Measurements from ENCODE around the gene RIMKLA.
A peak's percentile ranks its signal among the peaks of the same experiment; 100 is the strongest.

RIMKLA gene

DNA sequence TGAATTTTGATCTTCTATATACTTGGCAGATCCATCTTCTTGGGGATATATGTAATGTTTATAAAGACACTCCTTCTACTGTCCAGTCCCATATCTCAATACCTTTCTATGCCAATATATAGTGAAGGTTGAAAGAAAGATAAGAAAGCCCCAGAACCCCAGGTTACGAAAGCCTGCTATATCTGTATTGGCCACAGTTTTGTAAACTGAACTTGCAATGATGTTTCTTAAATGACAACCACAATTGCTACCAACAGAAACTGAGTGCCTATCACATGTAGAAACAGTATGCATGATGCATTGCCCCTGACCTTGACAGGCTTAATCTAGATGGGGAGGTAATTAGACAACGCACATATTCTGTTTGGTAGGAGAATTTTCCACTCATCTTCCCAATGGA, 7.8 kb upstream of the RIMKLA start:
- no peak for DNase-seq (ENCODE audit: low read depth)

DNA sequence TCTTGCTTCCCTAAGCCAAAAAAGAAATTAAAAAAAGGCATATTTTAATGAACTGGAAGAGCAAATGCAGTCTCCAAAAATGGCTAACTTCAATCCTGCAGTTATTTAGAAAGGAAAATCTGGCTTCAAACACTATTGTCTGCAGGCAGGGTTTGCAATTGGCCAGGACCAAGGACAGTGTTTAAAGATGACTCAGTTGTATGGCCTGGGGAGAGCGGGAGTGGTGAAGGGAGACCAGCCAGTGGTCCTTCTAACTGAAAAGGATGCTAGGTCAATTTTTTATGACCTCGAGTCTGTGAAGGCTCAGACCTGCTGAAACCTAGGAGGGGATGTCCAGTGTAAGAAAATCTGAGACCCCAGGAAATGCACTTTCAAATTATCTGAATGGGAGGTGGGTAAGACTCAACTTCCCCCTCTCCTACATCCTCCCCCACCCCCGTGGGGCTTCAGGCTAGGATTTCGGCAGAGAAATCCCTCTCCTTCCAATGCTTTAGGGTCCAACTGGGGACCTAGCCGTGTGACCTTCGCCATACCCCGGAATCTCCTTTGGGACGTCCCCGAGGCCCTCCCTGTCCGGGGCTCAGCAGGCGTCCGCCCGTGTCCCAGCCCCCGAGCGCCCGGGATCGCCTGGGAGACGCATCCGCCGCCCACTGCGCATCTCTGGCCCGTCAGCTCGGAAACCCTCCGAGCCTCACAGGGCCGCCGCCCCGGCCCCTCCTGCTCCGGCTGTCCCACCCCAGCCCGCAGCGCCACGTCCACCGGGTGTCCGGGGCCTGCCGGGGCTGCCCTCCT, 602 bp upstream of the RIMKLA start:
- DNase-seq (ENCODE audit: low read depth): peak; percentile 4

DNA sequence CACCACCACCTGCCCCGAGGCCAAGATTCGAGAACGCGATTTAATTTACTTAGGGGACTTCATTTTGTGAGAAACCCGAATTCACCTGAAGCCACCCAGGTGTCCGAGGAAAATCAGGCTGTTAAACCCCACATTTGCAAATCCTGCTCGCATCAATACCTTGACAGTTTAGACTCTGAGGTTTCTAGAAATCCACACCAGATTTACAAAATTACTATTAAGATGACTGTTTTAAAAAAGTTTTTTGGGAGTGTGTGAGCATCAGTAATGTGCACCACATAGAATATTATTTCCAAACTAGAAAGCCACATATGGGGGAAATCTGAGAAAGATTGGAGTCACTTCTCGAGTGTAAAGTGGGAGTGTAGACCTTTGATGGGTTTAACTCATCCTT, 685 bp downstream of the RIMKLA start:
- DNase-seq (ENCODE audit: low read depth): no peak

GRCh38 chr1:42385283-42385682, 4.7 kb downstream of the RIMKLA start:
- DNase-seq (ENCODE audit: low read depth): no peak

DNA sequence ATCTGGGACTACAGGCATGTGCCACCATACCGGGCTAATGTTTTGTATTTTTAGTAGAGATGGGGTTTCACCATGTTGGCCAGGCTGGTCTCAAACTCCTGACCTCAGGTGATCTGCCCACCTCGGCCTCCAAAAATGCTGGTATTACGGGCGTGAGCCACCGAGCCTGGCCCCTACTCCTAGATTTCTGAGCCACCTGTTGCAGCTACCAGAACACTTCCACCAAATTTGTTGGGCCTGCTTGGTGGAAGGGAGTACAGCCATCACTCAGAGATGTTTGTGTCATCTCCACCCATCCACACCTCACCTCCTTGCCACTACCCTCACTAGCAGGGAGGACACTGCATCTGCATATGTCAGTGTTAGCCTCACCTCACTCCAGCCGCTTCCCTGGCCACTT, 5.5 kb downstream of the RIMKLA start:
- no peak for DNase-seq (ENCODE audit: low read depth)

- no peak for DNase-seq (ENCODE audit: low read depth)
Observed at GRCh38 chr1:42392255-42392654, 11.7 kb downstream of the RIMKLA start.

- no peak for DNase-seq (ENCODE audit: low read depth)
Observed at GRCh38 chr1:42392967-42393848, 12.6 kb downstream of the RIMKLA start.

- DNase-seq (ENCODE audit: low read depth): no peak
Observed at GRCh38 chr1:42399315-42400100, 18.9 kb downstream of the RIMKLA start.

DNA sequence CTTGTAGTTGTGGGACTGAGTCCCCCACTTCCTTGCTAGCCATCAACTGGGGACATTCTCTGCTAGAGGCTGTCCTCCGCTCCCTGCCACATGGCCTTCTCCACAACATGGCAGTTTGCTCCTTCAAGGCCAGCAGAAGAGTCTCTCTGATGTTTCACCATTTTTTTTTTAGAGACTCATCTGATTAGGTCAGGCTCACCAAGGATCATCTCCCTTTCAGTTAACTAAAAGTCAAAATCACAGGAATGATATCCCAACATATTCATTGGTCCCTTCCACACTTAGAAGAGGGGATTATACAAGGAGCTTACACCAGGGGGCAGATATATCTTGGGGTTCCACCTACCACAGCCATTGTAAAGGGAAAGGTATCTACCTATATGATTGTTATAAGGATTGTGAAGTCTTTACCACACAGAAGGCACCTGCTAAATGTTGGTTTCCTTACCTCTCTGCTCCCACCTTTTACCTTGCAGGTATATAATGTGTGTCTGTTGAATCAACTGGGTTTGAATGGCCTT, 23.3 kb downstream of the RIMKLA start:
- no peak for DNase-seq (ENCODE audit: low read depth)

DNA sequence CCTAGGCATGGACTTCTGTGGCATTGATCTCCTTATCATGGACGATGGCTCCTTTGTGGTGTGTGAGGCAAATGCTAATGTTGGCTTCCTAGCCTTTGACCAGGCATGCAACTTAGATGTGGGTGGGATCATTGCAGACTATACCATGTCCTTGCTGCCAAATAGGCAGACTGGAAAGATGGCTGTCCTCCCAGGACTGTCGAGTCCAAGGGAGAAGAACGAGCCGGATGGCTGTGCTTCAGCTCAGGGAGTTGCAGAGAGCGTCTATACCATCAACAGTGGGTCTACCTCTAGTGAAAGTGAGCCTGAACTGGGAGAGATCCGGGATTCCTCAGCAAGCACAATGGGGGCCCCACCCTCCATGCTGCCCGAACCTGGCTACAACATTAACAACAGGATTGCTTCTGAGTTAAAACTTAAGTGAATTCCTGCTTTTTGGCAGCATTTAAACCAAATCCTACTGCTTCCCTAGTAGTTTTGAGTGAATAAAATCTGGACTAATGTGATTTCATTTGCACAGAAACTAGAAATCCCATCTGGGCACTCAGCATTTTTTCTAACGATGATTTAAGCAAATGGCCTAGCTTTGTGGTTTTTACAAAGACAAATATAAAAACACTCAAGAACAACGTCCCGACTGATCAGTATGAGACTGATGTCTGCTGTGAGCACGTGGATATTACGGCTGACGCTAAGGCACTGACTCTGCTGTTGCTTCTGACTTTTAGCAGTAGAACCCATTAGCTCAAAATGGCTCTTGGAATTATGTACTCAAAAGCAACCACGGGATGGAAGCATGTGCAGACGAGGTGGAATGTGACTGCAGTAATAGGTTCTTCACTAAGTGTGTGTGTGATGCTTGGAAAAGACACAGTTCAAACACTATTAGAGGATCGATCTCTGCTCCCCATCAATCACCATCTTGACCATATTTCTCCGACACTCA, 34.2 kb downstream of the RIMKLA start:
- no peak for DNase-seq (ENCODE audit: low read depth)

DNA sequence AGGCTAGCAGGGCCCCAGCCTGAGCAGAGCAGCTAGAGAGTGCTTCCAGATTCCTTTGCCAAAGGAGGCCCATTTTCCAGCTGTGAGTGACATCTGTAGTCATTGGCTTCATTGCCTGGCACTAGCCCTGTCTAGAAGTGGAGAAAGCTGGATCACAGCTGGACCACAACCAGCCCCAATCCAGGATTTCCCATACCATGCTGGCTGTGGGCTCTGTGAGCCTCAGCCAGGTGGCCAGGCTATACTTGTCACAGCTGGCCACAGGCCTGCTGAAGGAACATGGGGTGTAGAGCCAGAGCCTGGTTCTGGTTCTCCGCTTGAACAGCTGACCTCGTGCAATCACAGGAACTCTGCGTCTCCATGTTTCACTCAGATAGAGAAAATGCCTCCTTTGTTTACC, 36.6 kb downstream of the RIMKLA start:
- DNase-seq (ENCODE audit: low read depth): no peak

DNA sequence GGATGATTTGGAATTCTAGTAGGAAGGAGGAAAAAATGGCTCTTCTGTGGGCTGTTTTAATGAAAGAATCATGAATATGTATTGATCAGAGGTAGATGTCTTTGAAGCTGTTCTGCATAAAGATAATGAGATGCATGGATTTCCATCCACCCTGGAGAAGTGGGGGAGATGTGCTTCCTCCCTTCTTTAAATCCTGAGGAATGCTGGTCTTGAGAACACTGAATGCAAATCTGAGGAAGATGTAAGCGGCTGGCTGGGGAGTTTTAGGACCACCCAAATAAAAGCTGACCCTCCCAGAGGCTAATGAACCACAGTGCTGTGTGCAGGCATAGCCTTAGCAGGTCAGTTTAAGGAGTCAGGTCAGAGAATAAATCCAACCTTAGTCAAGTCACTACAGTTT, 37.9 kb downstream of the RIMKLA start:
- no peak for DNase-seq (ENCODE audit: low read depth)

DNA sequence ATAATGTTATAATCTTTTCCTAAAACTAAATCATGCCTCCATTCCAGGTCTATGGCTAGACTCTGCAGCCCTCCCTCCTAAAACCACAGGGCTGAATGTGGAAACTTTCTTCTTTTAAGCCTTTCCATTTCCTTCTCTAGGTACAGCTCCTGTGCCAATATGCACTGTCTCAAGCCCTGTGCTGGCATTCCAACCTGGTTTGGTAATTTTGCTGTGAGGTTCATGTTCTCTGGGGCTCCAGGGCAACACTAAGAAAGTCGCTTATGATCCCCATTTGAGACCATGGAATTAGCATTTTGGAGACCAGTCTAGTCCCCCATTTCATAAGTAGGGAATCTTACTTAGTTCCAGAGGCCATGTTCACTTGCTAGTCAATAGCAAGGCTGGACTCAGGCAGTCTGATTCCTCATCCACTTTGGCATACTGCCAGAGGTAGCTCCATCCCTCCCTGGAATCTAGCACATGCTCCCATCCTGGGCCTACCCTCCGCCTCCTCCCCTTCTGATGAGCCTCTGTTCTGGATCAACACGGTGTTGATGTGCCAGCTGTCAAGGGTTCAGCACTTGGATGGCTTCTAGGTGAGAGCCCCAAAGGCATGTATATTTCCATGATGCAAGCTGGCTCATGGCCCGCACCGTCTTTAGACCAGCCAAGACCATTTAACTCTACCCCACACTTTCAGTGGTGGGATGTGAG, 38.7 kb downstream of the RIMKLA start:
- no peak for DNase-seq (ENCODE audit: low read depth)

- DNase-seq (ENCODE audit: low read depth): no peak
Observed at GRCh38 chr1:42420121-42420520, 39.5 kb downstream of the RIMKLA start.

DNA sequence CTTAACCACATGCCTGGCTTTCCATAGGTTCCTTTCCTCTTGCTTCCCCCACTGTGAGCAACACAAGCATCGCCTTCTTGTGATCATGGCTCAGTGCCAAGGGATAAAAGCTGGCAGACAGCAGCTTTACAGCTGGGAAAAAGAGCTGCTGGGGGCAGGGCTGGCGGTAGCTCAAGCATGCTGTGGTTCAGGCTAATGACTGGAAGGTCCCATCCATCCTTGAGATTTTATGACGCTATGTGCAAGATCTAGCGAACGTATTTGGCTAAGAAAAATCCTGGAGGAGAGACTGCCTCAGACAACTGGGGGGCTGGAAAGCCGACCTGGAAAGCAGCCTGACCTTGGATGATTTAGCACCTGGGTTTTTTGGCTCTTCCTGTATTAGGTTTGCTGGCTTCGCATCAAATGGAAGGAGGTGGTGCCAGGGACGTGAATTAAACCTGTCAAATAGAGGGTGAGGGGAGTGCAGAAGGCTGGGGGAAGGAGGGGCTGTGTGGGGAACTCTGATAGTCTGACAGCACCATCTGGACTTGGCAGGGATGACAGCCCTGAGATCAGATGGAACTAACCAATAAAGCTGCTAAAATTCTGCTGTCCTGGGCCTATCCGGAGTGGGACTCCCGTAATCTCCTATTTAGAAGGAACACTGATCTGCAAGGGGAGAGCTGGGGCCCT, 40.5 kb downstream of the RIMKLA start:
- peak; percentile 42 for DNase-seq (ENCODE audit: low read depth)

DNA sequence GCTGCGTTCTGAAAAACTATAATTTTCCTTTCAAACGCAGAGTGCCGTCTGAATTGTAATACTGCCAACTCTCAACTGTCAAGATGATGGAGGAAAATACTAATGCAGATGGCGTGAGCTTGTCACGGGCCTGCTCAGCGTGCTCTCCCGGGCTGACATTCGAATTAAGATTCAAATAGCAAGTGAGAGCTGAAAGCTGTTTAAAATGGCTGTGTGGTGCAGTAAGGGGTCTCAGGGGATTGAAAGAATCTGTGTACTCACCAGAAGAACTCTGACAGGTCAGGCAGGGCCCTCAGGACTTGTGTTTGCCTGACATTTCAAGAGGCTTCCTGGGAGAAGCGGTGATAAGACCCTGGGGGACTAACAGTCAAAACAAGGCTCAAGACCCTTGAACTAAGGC, 42.1 kb downstream of the RIMKLA start:
- no peak for DNase-seq (ENCODE audit: low read depth)

DNA sequence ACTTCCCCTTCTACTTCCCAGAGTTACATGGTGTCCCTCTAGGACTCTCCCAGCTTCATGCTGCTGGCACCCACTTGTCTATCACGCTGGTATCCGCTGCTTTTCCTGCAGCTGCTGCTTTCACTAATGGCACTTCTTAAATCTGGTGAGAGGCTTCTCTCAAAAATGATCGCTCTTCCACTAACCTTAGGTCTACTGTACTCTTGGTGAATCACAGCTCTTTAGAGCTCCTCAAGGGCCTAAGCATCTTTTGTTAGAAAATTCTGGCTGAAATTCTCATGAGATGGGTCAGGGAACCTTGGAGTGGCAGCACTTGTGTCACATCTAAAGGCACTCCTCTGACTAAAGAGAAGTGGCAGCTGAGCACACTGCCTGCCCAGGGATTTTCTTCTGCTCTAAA, 43.1 kb downstream of the RIMKLA start:
- no peak for DNase-seq (ENCODE audit: low read depth)

GRCh38 chr1:42424201-42424600, 43.6 kb downstream of the RIMKLA start:
- peak; percentile 3 for DNase-seq (ENCODE audit: low read depth)

DNA sequence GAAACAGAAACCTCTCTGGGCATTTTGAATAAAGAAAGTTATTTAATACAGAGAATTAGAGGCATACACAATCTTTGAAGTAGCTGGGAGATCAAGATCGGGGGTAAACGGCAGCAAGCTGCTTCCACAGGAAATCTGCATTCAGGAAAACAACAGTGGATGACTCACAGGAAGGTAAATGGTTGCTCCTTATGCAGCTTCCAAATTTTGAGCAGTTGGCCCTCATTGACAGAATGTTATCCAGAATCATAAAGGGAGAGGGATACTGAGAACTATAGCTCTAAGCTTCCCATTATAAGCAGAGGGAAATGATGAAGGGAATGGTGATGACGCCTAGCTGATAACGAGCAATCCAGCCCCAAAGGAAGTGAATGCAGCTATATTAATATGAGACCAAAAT, 46.6 kb downstream of the RIMKLA start:
- DNase-seq (ENCODE audit: low read depth): no peak

GRCh38 chr1:42429603-42430002, 49.0 kb downstream of the RIMKLA start:
- DNase-seq (ENCODE audit: low read depth): no peak
